Urinary bladder (tissue), 4 donors: ENCODE measurements around the gene HSD17B11. TPM values are rescaled to one million over a fixed set of nuclear protein-coding genes. Genes with fewer than 3 reads are reported as not detected.
"Not testable (repeated sequence)": the region's sequence is repeated elsewhere in the genome, so short reads cannot be mapped to it uniquely, and the experiment has no call there.

ENCODE experiments used
- DNase-seq: peaks from one replicate; pipeline ENCODE4 v3.0.0-alpha.2; 2015; ENCODE audit errors: extremely low spot score
- H3K27ac ChIP-seq: one replicate; pipeline ENCODE4 v1.5.1; 2013; ENCODE audit warnings: low read depth, mild to moderate bottlenecking, moderate library complexity
- H3K36me3 ChIP-seq: one replicate; pipeline ENCODE4 v1.6.1; 2013; ENCODE audit warnings: mild to moderate bottlenecking, moderate library complexity; ENCODE audit not compliant: insufficient read depth
- H3K4me1 ChIP-seq: one replicate; pipeline ENCODE4 v1.6.1; 2013; ENCODE audit warnings: mild to moderate bottlenecking, moderate library complexity; ENCODE audit not compliant: insufficient read depth
- H3K4me3 ChIP-seq: one replicate; pipeline ENCODE4 v1.5.1; 2013; ENCODE audit warnings: low read depth, low read length
- WGBS: extraction: QIAGEN DNeasy Blood & Tissue Kit; methylation state at CpG from one replicate; pipeline ENCODE4 v1.1.7; 2013; 5-methylcytosine and 5-hydroxymethylcytosine counted together
- polyA plus RNA-seq: library from polyadenylated mRNA; stranded (reverse); fragments of 200-250 nt; gene quantifications from one replicate; pipeline ENCODE4 v1.2.3, GENCODE V29; 2013
- small RNA-seq: library from RNA; depleted of rRNA; stranded (forward); fragments of <200 nt; gene quantifications from one replicate; pipeline ENCODE3, GENCODE V24; 2014
- total RNA-seq: library from RNA; depleted of rRNA; stranded (reverse); fragments of >200 nt; gene quantifications from one replicate; pipeline ENCODE4 v1.2.3, GENCODE V29; 2014
- donor health status: healthy with polysubstance abuse.
- donor health status: healthy.

Gene HSD17B11
- total and polyA plus RNA-seq, 2 donors: 79.2 to 92.4 TPM

DNA sequence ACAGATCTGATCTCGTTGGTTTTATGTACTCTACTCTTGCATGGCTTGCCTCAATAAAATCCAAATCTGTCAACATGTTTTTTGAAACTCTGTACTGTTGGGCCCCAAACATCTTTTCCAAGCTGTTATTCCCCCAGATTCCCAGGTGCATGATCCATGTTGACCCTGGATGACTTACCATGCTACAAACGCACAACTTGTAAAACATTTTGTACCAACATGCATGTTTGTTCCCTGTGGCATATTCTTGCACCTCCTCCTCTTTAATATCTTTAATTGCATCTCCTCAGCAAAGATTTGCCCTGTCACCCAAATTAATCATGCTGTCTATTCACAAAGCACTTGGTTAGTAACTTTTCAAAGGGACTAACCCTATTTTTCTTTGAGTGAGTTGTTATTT, 92.6 kb downstream of the HSD17B11 start:
- Histone ChIP-seq H3K4me1 (no peaks in the 10 kb centered on the region), H3K4me3 (no peak overlapping the region), H3K27ac (no peak overlapping the region), H3K36me3 (no peaks in the 10 kb centered on the region)
- 43% methylated on average over 2 of the region's 2 CpGs for WGBS
- no peak for DNase-seq

DNA sequence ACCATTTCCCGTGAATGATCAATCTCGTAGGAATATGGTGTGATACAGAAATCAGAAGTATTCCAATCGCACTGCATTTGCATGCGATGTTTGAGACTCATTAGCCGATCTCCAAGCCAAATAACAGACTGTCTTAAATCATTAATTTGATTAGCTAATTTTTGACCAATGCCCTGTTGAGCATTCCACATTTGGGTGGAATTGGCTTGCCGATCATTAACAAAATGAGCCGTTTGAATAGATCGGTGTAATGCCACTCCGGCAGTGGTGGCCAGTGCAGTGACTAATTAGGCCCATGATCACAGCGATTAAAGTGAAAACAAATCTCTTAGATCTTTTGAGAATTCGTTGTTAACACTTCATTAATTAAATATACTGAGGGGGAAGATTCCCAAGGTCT, 96.1 kb downstream of the HSD17B11 start:
- H3K4me1 ChIP-seq, DNase-seq, H3K27ac ChIP-seq, H3K36me3 ChIP-seq, H3K4me3 ChIP-seq: not testable (repeated sequence)
- 75% methylated on average over 11 of the region's 11 CpGs for WGBS

DNA sequence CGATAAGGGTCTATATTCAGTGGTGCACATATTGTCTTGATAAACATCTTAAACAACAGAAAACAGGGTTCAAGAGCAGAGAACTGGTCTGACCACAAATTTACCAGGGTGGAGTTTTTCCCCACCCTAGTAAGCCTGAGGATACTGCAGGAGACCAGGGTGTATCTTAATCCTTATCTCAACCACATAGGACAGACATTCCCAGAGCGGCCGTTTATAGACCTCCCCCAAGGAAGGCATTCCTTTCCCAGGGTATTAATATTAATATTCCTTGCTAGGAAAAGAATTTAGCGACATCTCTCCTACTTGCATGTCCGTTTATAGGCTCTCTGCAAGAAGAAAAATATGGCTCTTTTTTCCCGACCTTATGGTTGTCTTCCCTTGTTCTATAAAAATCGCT, 97.1 kb downstream of the HSD17B11 start:
- WGBS: 96% methylated on average over 7 of the region's 7 CpGs
- H3K4me1 ChIP-seq: not testable (repeated sequence)

GRCh38 chr4:87286970-87287369, 104.0 kb downstream of the HSD17B11 start:
- no peak for DNase-seq
- no peaks in the 10 kb centered on the region for H3K4me1 ChIP-seq
- no peak overlapping the region for H3K27ac ChIP-seq
- H3K4me3 ChIP-seq: no peak overlapping the region
- WGBS: 98% methylated on average over 1 of the region's 1 CpG
- H3K36me3 ChIP-seq: no peaks in the 10 kb centered on the region

More for the DNA sequence above, 97.1 kb downstream of the HSD17B11 start:
- not testable (repeated sequence) for H3K27ac ChIP-seq, DNase-seq, H3K36me3 ChIP-seq, H3K4me3 ChIP-seq

Small RNAs within 50 kb of the gene (small RNA-seq; reads per million reads assigned to genes)
- gene MIR5705 (not detected), gene RN7SL681P (not detected)

Other genes with a start within 250 kb of the HSD17B11 start
- gene KLHL8, start 170.6 kb downstream of the HSD17B11 start, total RNA-seq: 32.7 TPM
- gene KLHL8, start 170.6 kb downstream of the HSD17B11 start, polyA plus RNA-seq: 7.2 TPM
- gene HSD17B13, start 68.3 kb downstream of the HSD17B11 start, total RNA-seq: 1.2 TPM
- gene HSD17B13, start 68.3 kb downstream of the HSD17B11 start, polyA plus RNA-seq: 1.1 TPM
- 16.6 TPM for gene NUDT9, start 31.4 kb upstream of the HSD17B11 start, total RNA-seq
- 42.0 TPM for gene NUDT9, start 31.4 kb upstream of the HSD17B11 start, polyA plus RNA-seq
- 783 TPM for gene SPARCL1, start 138.2 kb upstream of the HSD17B11 start, total RNA-seq
- 1,320 TPM for gene SPARCL1, start 138.2 kb upstream of the HSD17B11 start, polyA plus RNA-seq
- gene DSPP, start 217.3 kb upstream of the HSD17B11 start, total RNA-seq: not detected
- gene DSPP, start 217.3 kb upstream of the HSD17B11 start, polyA plus RNA-seq: not detected